Fibroblast of the aortic adventitia (primary cell): Measurements from ENCODE around the gene RBM10. TPM values are rescaled to one million over a fixed set of nuclear protein-coding genes. Genes with fewer than 3 reads are reported as not detected.

Source experiments
- DNase-seq: peaks from one replicate; pipeline ENCODE4 v3.0.0-alpha.2; 2010; ENCODE audit warnings: low read depth
- H3K4me3 ChIP-seq: 2 replicates; pipeline ENCODE4 v1.5.1; 2011; ENCODE audit warnings: low read depth, mild to moderate bottlenecking, control low read depth, low read length, moderate library complexity
- total RNA-seq: library from RNA; depleted of rRNA; stranded (reverse); fragments of >200 nt; gene quantifications from 2 replicates; pipeline ENCODE4 v1.2.3, GENCODE V29; 2012; ENCODE audit warnings: low replicate concordance
- TF ChIP-seq, protein P1 (sequence below): IDR thresholded peaks from 2 replicates; pipeline ENCODE4 v1.5.1; 2011; ENCODE audit warnings: mild to moderate bottlenecking, low read length, control low read depth, inconsistent platforms; ENCODE audit not compliant: insufficient read depth

Gene RBM10
- total RNA-seq, 1 donor, result 37.9 TPM

DNA sequence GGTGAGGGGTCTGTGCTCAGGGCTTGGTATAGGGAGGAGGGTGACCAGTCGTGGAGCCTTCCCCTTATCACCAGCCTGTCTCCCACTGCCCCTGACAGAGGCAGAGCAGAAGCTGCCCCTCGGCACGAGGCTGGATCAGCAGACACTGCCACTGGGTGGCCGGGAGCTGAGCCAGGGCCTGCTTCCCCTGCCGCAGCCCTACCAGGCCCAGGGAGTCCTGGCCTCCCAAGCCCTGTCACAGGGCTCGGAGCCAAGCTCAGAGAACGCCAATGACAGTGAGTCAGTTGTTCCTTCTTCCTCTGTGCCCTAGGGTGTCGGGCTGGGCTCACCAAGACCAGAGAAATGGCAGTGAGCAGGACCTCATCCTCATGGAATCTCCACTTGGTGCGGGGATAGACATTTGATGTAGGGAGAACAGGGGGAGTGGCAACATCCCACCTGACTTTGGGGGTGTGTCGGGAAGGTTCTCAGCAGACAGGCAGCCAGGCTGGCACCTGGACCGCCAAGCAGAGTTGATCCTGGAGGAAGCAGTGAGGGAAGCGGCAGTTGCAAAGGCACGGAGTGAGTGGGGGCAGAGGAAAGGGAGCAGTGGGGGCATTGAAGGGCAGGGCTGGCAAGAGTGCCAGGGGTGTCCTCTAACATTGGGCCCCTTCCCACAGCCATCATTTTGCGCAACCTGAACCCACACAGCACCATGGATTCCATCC lies 34.4 kb downstream of the RBM10 start:
- TF ChIP-seq, protein P1, sequence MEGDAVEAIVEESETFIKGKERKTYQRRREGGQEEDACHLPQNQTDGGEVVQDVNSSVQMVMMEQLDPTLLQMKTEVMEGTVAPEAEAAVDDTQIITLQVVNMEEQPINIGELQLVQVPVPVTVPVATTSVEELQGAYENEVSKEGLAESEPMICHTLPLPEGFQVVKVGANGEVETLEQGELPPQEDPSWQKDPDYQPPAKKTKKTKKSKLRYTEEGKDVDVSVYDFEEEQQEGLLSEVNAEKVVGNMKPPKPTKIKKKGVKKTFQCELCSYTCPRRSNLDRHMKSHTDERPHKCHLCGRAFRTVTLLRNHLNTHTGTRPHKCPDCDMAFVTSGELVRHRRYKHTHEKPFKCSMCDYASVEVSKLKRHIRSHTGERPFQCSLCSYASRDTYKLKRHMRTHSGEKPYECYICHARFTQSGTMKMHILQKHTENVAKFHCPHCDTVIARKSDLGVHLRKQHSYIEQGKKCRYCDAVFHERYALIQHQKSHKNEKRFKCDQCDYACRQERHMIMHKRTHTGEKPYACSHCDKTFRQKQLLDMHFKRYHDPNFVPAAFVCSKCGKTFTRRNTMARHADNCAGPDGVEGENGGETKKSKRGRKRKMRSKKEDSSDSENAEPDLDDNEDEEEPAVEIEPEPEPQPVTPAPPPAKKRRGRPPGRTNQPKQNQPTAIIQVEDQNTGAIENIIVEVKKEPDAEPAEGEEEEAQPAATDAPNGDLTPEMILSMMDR, result no peak
- peak; percentile 23 for DNase-seq
- H3K4me3 ChIP-seq, result no peak overlapping the region

DNA sequence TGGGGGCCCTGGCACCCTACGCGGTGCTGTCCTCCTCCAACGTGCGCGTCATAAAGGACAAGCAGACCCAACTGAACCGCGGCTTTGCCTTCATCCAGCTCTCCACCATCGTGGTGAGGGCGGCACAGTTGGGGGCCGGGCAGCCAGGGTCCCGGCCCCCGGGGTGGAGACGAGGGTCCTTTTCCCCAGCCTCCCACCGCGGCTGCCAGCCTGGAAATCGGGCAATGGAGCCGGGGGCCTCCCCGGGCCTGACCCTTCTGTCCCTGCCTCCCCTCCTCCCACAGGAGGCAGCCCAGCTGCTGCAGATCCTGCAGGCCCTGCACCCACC lies 34.9 kb downstream of the RBM10 start:
- TF ChIP-seq, protein P1, result no peak
- H3K4me3 ChIP-seq, result no peak overlapping the region
- no peak for DNase-seq

DNA sequence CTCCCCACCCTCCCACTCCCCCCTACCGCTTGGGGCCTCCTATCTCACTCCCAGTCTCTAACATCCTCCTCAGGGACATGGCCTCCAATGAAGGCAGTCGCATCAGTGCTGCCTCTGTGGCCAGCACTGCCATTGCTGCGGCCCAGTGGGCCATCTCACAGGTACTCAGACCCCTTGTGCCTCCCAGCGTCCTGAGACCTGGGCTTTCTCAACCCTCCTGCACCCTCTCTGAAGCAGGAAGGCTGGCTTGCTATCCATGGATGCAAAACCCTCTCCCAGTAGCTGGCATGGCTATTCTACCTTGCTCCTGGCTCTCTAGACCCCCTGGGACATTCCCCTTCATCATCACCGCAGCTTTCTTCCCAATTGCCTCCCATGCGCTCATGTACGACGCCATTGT lies 35.3 kb downstream of the RBM10 start:
- H3K4me3 ChIP-seq, result no peak overlapping the region
- TF ChIP-seq, protein P1, result no peak
- DNase-seq, result no peak

DNA sequence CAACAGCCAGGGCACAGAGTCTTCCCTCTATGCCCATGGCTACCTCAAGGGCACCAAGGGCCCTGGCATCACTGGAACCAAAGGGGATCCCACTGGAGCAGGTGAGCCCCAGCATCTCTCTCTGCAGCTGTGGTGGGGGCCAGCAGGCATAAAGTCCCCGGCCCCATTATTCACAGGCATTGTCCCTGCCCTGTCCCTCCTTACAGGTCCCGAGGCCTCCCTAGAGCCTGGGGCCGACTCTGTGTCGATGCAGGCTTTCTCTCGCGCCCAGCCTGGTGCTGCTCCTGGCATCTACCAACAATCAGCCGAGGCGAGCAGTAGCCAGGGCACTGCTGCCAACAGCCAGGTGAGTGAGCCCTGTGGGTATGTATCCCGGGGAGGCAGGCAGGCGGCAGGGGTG lies 36.3 kb downstream of the RBM10 start:
- no peak overlapping the region for H3K4me3 ChIP-seq
- no peak for DNase-seq
- TF ChIP-seq, protein P1, result no peak

DNA sequence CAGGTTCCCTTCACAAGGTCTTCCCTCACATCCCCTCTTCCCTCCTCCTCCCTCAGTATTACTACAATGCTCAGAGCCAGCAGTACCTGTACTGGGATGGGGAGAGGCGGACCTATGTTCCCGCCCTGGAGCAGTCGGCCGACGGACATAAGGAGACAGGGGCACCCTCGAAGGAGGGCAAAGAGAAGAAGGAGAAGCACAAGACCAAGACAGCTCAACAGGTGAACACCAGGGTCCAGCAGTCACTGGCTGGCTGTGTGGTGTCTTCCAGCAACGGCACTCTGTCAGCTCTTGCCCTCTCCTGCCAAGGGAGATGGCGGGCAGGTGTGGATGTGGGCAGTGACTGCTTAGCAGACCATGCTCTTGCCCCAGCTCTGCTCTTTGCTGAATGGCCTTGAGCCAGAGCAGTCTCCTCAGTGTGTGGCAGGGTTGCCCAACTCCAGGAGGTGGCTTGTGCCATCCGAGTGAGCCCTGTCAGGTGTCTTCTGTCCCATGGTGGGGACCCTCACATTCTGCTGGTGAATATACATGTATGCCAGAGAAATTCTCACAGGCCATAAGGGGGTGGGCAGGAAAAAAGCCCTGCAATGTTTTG lies 37.2 kb downstream of the RBM10 start:
- H3K4me3 ChIP-seq, result no peak overlapping the region
- no peak for DNase-seq
- TF ChIP-seq, protein P1, result no peak

DNA sequence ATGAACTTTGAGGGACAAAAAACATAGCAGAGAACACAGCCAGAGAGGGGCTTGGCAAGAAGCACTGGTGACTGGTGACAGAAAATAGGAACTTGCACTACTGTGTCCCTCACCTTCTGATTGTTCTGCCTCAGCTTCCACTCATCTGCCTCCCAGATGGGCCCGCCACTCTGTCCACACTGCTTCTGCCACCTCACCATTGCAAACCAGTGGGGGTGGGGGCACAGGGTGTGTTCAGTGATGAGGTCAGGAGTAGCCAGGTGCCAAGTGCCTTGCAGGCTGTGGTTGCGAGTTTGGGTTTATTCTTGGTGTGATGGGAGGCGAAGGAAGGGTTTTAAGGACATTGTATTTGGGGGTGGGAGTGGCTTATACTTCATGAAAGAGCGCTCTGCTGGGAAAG lies 39.5 kb downstream of the RBM10 start:
- H3K4me3 ChIP-seq, result no peak overlapping the region
- no peak for DNase-seq
- TF ChIP-seq, protein P1, result no peak

DNA sequence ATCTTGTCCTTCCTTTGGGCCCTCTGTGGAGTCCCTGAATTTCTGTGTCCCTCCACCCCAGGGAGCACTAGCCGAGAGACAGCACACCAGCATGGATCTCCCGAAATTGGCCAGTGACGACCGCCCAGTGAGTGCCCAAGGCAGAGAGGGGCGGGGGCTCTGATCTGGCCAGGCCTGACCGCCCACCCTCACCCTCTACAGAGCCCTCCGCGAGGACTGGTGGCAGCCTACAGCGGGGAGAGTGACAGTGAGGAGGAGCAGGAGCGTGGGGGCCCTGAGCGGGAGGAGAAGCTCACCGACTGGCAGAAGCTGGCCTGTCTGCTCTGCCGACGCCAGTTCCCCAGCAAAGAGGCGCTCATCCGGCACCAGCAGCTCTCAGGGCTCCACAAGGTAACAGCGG lies 40.2 kb downstream of the RBM10 start:
- TF ChIP-seq, protein P1, result no peak
- no peak overlapping the region for H3K4me3 ChIP-seq
- no peak for DNase-seq
